Transverse colon (tissue), 4 donors: ENCODE data around the gene PRL. TPM values are rescaled to one million over a fixed set of nuclear protein-coding genes. Genes with fewer than 3 reads are reported as not detected.

Experiments used
- DNase-seq: peaks from one replicate; pipeline ENCODE4 v3.0.0-alpha.2; 2019
- H3K27ac ChIP-seq, 4 donors: fragments of 200-600 bp; sonication (generic); 2 replicates each; pipeline ENCODE4 v1.5.1; 2016 to 2018; ENCODE audit warnings: inconsistent platforms in 4 of 4
- H3K27me3 ChIP-seq: fragments of 200-600 bp; sonication (generic); 2 replicates; pipeline ENCODE4 v1.5.1; 2017; ENCODE audit warnings: inconsistent platforms
- H3K36me3 ChIP-seq, 4 donors: fragments of 200-600 bp; sonication (generic); 2 replicates each; pipeline ENCODE4 v1.5.1; 2017 to 2019; ENCODE audit warnings: inconsistent platforms in 4 of 4
- H3K4me1 ChIP-seq, 4 donors: fragments of 200-600 bp; sonication (generic); 2 replicates each; pipeline ENCODE4 v1.5.1; 2017 to 2020; ENCODE audit warnings: inconsistent platforms in 4 of 4
- H3K4me3 ChIP-seq, 4 donors: fragments of 200-600 bp; sonication (generic); 1 replicate in 1 of 4; 2 replicates in 3 of 4; pipeline versions ENCODE4 v1.5.1 to v1.6.1; 2017 to 2019; ENCODE audit warnings: inconsistent platforms in 4 of 4
- H3K9me3 ChIP-seq, 2 donors: fragments of 200-600 bp; sonication (generic); 2 replicates each; pipeline ENCODE4 v1.5.1; 2017 to 2019; ENCODE audit warnings: inconsistent platforms in 2 of 2
- CTCF ChIP-seq, 5 experiments: fragments of 200-600 bp in 3 of 5; fragments of 450-650 bp in 2 of 5; sonication (generic) in 3 of 5; IDR thresholded peaks; 1 replicate in 2 of 5; 2 replicates in 3 of 5; pipeline ENCODE4 v1.5.1; 2016 to 2017; ENCODE audit warnings: antibody characterized with exemption in 5 of 5, inconsistent platforms in 3 of 5, mild to moderate bottlenecking in 2 of 5, moderate library complexity in 1 of 5
- EP300 ChIP-seq: sonication (generic); formaldehyde crosslinking; IDR thresholded peaks from one replicate; pipeline ENCODE4 v1.6.1; 2017; ENCODE audit warnings: antibody characterized with exemption, low read depth
- POLR2A ChIP-seq: fragments of 450-650 bp; IDR thresholded peaks from one replicate; pipeline ENCODE4 v1.6.1; 2016; ENCODE audit warnings: antibody characterized with exemption, mild to moderate bottlenecking, moderate library complexity
- POLR2AphosphoS5 ChIP-seq, 3 donors: sonication (generic); formaldehyde crosslinking; IDR thresholded peaks; one replicate each; pipeline ENCODE4 v1.6.1; 2016; ENCODE audit warnings: antibody characterized with exemption in 3 of 3
- WGBS, 2 donors: methylation state at CpG; one replicate each; pipeline ENCODE4 v1.1.5; 2018; ENCODE audit warnings: low coverage in 1 of 2; 5-methylcytosine and 5-hydroxymethylcytosine counted together
- in situ Hi-C, 4 donors: fragments of 200-750 bp; cut with MboI; loops; one replicate each; pipeline versions ENCODE4 v1.15.0 to v1.15.1; 2017; ENCODE audit warnings: low sequenced_read_pairs in 3 of 4, low pct_ligation_motif_present in 1 of 4, low pct_unique_long_range_greater_than_20kb in 1 of 4
- intact Hi-C: fragments of 100-400 bp; cut with DNase I; formaldehyde crosslinking; loops from one replicate; pipeline ENCODE4 v1.15.1; 2023; ENCODE audit warnings: low total_unique reads
- total RNA-seq, 4 donors: library from RNA; depleted of rRNA; stranded (reverse); fragments of >200 nt; gene quantifications; one replicate each; pipeline ENCODE4 v1.1.0, GENCODE V29; 2016

PRL gene
- total RNA-seq, 4 donors from 2014 or later, result not detected

GRCh38 chr6:22240025-22240424, 56.8 kb downstream of the PRL start:
- TF ChIP-seq POLR2AphosphoS5 (IDR thresholded peaks at IDR 0.05) (no peak), EP300 (no peak), POLR2A (no peak), CTCF (IDR thresholded peaks at IDR 0.05) (no peak)
- in situ Hi-C loops, result no loop called here
- Histone ChIP-seq H3K27me3 (no peaks in the 10 kb centered on the region), H3K36me3 (no peaks in the 10 kb centered on the region), H3K4me1 (no peaks in the 10 kb centered on the region), H3K4me3 (no peak overlapping the region), H3K27ac (no peak overlapping the region), H3K9me3 (no peaks in the 10 kb centered on the region)
- intact Hi-C loops, result no loop called here
- no peak for DNase-seq
- WGBS, 2 donors, result 0% methylated on average over 1 of the region's 1 CpG

GRCh38 chr6:22239261-22239921, 57.4 kb downstream of the PRL start:
- 50 to 65% methylated on average over 3 to 4 of the region's 4 CpGs for WGBS, 2 donors
- no peak for TF ChIP-seq CTCF (IDR thresholded peaks at IDR 0.05)
- no peak for TF ChIP-seq POLR2A
- TF ChIP-seq POLR2AphosphoS5 (IDR thresholded peaks at IDR 0.05), result no peak
- no peak for TF ChIP-seq EP300
- intact Hi-C loops, result no loop called here

GRCh38 chr6:22238861-22239260, 58.0 kb downstream of the PRL start:
- DNase-seq, result no peak
- Histone ChIP-seq H3K36me3 (no peaks in the 10 kb centered on the region), H3K4me3 (no peak overlapping the region), H3K27me3 (no peaks in the 10 kb centered on the region), H3K9me3 (no peaks in the 10 kb centered on the region), H3K27ac (no peak overlapping the region), H3K4me1 (no peaks in the 10 kb centered on the region)
- intact Hi-C loops, result no loop called here
- no peak for TF ChIP-seq POLR2A
- no peak for TF ChIP-seq CTCF (IDR thresholded peaks at IDR 0.05)
- TF ChIP-seq EP300, result no peak
- no peak for TF ChIP-seq POLR2AphosphoS5 (IDR thresholded peaks at IDR 0.05)
- WGBS, 2 donors, result 84 to 89% methylated on average over 3 to 4 of the region's 4 CpGs
- in situ Hi-C loops, result no loop called here

More at GRCh38 chr6:22239261-22239921, 57.4 kb downstream of the PRL start:
- no peak overlapping the region for H3K4me3 ChIP-seq
- no peaks in the 10 kb centered on the region for H3K36me3 ChIP-seq
- in situ Hi-C loops, result no loop called here
- H3K27ac ChIP-seq, result no peak overlapping the region
- H3K9me3 ChIP-seq, result no peaks in the 10 kb centered on the region
- no peak for DNase-seq
- H3K4me1 ChIP-seq, result no peaks in the 10 kb centered on the region
- H3K27me3 ChIP-seq, result no peaks in the 10 kb centered on the region

- WGBS, 2 donors, result 0% methylated on average over 1 of the region's 1 CpG
- no peak for DNase-seq
Measured at GRCh38 chr6:22237526-22237925, 59.3 kb downstream of the PRL start.

More at GRCh38 chr6:22237526-22237925, 59.3 kb downstream of the PRL start:
- TF ChIP-seq EP300 (no peak), POLR2A (no peak), POLR2AphosphoS5 (IDR thresholded peaks at IDR 0.05) (no peak), CTCF (IDR thresholded peaks at IDR 0.05) (no peak)
- intact Hi-C loops, result no loop called here
- Histone ChIP-seq H3K36me3 (no peaks in the 10 kb centered on the region), H3K27me3 (no peaks in the 10 kb centered on the region), H3K9me3 (no peaks in the 10 kb centered on the region), H3K27ac (no peak overlapping the region), H3K4me3 (no peak overlapping the region), H3K4me1 (no peaks in the 10 kb centered on the region)
- in situ Hi-C loops, result no loop called here
